SK-N-MC (cell line): Measurements from ENCODE around the gene PPIG.

Source experiments
- EZH2 ChIP-seq: fragments of 200-600 bp; sonication (generic); IDR thresholded peaks from one replicate; pipeline ENCODE4 v1.6.1; 2017; ENCODE audit warnings: antibody characterized with exemption
- FOXP2 ChIP-seq: optimal IDR thresholded peaks from 2 replicates; pipeline ENCODE3; 2011; ENCODE audit warnings: mild to moderate bottlenecking, moderate library complexity; ENCODE audit not compliant: insufficient read depth; ENCODE audit errors: extremely low read length, control extremely low read depth
- POLR2AphosphoS5 ChIP-seq: IDR thresholded peaks from 2 replicates; pipeline ENCODE4 v1.6.1; 2012; ENCODE audit warnings: mild to moderate bottlenecking, low read depth, low read length, borderline replicate concordance

GRCh38 chr2:169542433-169542832 lies 41.7 kb upstream of the PPIG start:
- no peak for TF ChIP-seq POLR2AphosphoS5
- TF ChIP-seq EZH2 = no peak
- no peak for TF ChIP-seq FOXP2
